ENCODE results near the gene USP17L5.
"Not testable (repeated sequence)": the region's sequence is repeated elsewhere in the genome, so short reads cannot be mapped to it uniquely, and the experiment has no call there.

The USP17L5 gene, protein sequence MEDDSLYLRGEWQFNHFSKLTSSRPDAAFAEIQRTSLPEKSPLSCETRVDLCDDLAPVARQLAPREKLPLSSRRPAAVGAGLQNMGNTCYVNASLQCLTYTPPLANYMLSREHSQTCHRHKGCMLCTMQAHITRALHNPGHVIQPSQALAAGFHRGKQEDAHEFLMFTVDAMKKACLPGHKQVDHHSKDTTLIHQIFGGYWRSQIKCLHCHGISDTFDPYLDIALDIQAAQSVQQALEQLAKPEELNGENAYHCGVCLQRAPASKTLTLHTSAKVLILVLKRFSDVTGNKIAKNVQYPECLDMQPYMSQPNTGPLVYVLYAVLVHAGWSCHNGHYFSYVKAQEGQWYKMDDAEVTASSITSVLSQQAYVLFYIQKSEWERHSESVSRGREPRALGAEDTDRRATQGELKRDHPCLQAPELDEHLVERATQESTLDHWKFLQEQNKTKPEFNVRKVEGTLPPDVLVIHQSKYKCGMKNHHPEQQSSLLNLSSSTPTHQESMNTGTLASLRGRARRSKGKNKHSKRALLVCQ

DNA sequence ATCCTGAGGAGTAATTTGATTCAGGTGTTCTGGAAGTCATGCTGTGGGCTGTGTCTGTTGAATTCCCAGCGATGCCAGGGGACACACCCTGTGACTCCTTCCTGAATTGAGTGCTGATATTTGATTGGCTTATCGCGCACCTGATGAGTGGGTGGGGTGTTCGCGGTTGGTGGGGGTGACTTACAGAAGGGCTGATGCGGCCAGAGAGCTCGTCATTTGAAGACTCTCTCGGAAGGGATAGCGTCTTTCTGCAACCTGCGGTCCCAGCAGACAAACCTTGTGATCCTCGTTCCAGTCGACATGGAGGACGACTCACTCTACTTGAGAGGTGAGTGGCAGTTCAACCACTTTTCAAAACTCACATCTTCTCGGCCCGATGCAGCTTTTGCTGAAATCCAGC, at the start of gene USP17L5:
Gene USP17L5, plus strand, starts transcription at position 301 of the 400 bp plus-strand sequence. Its CDS starts 0 bp downstream, at position 301.
- DNase-seq (ENCODE audit: low read depth in 2 of 2): not testable (repeated sequence)

DNA sequence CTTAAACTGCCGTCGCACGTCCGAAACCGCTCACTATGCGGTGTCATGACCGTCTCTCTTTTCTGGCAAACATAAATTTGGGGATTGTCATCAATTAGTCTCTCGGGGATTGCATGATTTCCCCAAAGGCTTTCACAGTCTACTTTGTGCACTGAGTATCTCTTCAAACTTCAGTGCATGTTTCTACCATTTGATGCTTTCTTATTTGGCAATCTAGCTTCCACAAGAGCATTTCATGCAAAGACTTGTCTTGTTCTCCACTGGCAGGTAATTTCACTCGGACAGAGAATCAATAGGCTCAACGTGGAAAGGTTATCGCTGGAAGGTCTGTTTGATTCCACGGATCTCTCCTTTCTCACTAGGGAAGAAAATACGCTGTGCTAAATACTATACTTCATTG, 15.0 kb upstream of the USP17L5 start:
- not testable (repeated sequence) for DNase-seq (ENCODE audit: low read depth in 2 of 2)

GRCh38 chr4:9324865-9325264, 14.3 kb upstream of the USP17L5 start, which contains the start of gene USP17L24:
Gene USP17L24, plus strand, starts transcription at chr4:9325165. Its CDS starts 0 bp downstream, at chr4:9325165.
- DNase-seq (ENCODE audit: low read depth in 2 of 2): not testable (repeated sequence)

DNA sequence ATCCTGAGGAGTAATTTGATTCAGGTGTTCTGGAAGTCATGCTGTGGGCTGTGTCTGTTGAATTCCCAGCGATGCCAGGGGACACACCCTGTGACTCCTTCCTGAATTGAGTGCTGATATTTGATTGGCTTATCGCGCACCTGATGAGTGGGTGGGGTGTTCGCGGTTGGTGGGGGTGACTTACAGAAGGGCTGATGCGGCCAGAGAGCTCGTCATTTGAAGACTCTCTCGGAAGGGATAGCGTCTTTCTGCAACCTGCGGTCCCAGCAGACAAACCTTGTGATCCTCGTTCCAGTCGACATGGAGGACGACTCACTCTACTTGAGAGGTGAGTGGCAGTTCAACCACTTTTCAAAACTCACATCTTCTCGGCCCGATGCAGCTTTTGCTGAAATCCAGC, 9.6 kb upstream of the USP17L5 start, which contains the start of gene USP17L25:
Gene USP17L25, plus strand, starts transcription at position 301 of the 400 bp plus-strand sequence. Its CDS starts 0 bp downstream, at position 301.
- not testable (repeated sequence) for DNase-seq (ENCODE audit: low read depth in 2 of 2)

DNA sequence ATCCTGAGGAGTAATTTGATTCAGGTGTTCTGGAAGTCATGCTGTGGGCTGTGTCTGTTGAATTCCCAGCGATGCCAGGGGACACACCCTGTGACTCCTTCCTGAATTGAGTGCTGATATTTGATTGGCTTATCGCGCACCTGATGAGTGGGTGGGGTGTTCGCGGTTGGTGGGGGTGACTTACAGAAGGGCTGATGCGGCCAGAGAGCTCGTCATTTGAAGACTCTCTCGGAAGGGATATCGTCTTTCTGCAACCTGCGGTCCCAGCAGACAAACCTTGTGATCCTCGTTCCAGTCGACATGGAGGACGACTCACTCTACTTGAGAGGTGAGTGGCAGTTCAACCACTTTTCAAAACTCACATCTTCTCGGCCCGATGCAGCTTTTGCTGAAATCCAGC, 4.8 kb upstream of the USP17L5 start, which contains the start of gene USP17L26:
Gene USP17L26, plus strand, starts transcription at position 301 of the 400 bp plus-strand sequence. Its CDS starts 0 bp downstream, at position 301.
- DNase-seq (ENCODE audit: low read depth in 2 of 2): not testable (repeated sequence)

- not testable (repeated sequence) for DNase-seq (ENCODE audit: low read depth in 2 of 2)
These were observed 4.6 kb downstream of the USP17L5 start, which contains the start of gene USP17L27 for GRCh38 chr4:9343848-9344247. Gene USP17L27, plus strand, starts transcription at chr4:9344148. Its CDS starts 0 bp downstream, at chr4:9344148.

- DNase-seq (ENCODE audit: low read depth in 2 of 2): not testable (repeated sequence)
These were observed 9.4 kb downstream of the USP17L5 start, which contains the start of gene USP17L28 for GRCh38 chr4:9348593-9348992. Gene USP17L28, plus strand, starts transcription at chr4:9348893. Its CDS starts 0 bp downstream, at chr4:9348893.

DNA sequence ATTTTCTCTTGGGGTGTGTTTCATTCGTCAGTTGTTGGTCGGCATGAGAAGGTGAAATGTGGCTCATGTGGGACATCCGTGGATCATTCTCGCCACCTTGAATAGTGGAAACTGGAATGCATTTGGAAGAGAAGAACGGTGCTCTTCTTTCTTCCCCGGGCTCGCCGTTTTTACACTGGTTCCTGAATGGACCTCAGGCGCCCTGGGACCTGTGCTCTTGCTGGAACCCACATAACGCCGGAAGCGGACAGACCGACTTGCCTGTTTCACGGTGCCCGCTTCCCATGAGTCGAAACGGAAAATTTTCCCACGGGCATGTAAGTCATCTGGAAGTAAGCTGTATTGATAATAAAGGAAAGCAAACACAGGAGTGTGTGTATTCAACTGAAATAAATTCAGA, 11.7 kb downstream of the USP17L5 start:
- DNase-seq (ENCODE audit: low read depth in 2 of 2): not testable (repeated sequence)

- not testable (repeated sequence) for DNase-seq (ENCODE audit: low read depth in 2 of 2)
These were observed 14.1 kb downstream of the USP17L5 start, which contains the start of gene USP17L29 for GRCh38 chr4:9353338-9353737. Gene USP17L29, plus strand, starts transcription at chr4:9353638. Its CDS starts 0 bp downstream, at chr4:9353638.

- DNase-seq (ENCODE audit: low read depth in 2 of 2): not testable (repeated sequence)
These were observed 23.6 kb downstream of the USP17L5 start, which contains the start of gene USP17L30 for GRCh38 chr4:9362829-9363228. Gene USP17L30, plus strand, starts transcription at chr4:9363129. Its CDS starts 0 bp downstream, at chr4:9363129.

DNA sequence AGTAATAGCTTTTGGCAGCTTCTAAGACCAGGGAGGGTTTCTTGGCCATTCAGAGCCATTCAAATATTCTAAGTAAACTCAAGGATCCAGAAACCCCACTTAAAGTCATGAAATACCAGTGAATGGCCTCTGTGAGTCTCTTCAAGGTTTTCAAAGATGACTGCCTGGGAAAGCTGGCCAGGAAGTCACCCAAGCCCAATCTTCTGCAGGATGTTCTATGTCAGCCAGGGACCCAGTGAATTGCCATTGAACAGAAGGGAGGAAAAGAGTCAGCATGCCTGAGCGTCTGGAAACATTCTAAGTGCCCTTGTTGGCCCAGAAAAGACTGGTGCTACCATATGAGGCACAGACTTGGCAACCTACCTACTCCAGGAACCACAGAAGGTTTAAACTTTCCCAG, 40.7 kb downstream of the USP17L5 start:
- DNase-seq (ENCODE audit: low read depth in 2 of 2): not testable (repeated sequence)

DNA sequence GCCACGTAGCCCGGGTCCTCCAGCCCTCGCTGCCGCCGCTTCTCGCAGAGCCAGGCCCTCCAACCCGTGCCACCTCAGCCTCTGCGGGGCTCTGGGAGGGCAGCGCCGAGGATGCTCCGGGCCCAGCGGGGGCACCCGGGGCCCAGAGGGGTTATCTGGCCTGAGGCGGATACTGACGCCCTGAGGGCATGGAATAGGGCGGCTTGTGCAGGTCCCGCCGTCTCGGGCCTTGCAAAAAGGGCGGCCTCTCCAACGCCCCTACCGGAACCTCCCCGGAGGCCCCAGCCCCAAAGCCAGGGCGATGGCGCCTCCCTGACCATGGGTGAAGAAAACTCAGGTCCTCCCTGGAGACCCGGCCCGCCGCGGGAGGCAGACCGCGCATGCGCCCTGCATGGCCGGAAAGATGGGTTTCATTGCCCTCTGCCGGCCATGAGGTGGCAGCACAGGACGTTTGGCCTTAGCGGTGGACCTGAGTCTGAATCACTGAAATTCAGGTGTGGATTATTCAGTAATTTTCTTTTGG, 41.9 kb downstream of the USP17L5 start:
- peak in 1 of 2 donors; percentile 44 for DNase-seq (ENCODE audit: low read depth in 2 of 2)

DNA sequence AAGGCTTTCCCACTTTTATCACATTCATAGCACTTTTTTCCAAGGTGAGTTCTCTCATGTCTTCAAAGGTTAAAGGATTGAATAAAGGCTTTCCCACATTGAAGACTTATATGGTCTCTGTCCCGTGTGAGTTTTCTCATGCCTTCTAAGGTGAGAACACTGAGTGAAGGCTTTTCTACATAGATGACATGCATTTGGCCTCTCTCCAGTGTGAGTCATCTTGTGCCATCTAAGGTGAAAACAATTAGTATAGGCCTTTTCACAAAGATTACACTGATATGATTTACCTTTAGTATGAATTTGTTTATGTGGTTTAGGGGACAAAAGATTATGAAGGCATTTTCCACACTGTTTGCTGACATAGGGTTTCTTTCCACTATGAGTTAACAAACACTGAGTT, 44.9 kb downstream of the USP17L5 start:
- DNase-seq (ENCODE audit: low read depth in 2 of 2): no peak

GRCh38 chr4:9389001-9389400, 49.8 kb downstream of the USP17L5 start:
- not testable (repeated sequence) for DNase-seq (ENCODE audit: low read depth in 2 of 2)
